Jurkat, Clone E6-1 (cell line): ENCODE results near the gene AKT1S1.
A peak's percentile ranks its signal among the peaks of the same experiment; 100 is the strongest.

Source experiments
- DNase-seq: peaks from one replicate; pipeline ENCODE4 v3.0.0-alpha.2; 2011; ENCODE audit warnings: low read depth, low spot score
- H3K4me3 ChIP-seq: 2 replicates; pipeline ENCODE4 v1.5.1; 2011; ENCODE audit warnings: mild to moderate bottlenecking, low read length, control low read depth, moderate library complexity

AKT1S1 gene

GRCh38 chr19:49858088-49858985 is 18.8 kb downstream of the AKT1S1 start:
- H3K4me3 ChIP-seq: no peak overlapping the region
- DNase-seq: no peak

DNA sequence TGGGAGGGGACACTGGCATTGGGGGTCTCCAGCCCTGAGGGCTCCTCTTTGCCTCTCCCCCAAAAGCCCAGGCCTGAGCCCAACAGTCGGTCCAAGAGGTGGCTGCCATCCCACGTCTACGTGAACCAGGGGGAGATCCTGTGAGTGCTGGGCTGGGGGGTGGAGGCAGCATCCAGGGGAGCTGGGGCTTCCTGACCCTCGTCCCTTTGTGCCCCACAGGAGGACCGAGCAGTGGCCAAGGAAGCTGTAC is 19.4 kb downstream of the AKT1S1 start:
- DNase-seq: no peak
- H3K4me3 ChIP-seq: no peak overlapping the region

DNA sequence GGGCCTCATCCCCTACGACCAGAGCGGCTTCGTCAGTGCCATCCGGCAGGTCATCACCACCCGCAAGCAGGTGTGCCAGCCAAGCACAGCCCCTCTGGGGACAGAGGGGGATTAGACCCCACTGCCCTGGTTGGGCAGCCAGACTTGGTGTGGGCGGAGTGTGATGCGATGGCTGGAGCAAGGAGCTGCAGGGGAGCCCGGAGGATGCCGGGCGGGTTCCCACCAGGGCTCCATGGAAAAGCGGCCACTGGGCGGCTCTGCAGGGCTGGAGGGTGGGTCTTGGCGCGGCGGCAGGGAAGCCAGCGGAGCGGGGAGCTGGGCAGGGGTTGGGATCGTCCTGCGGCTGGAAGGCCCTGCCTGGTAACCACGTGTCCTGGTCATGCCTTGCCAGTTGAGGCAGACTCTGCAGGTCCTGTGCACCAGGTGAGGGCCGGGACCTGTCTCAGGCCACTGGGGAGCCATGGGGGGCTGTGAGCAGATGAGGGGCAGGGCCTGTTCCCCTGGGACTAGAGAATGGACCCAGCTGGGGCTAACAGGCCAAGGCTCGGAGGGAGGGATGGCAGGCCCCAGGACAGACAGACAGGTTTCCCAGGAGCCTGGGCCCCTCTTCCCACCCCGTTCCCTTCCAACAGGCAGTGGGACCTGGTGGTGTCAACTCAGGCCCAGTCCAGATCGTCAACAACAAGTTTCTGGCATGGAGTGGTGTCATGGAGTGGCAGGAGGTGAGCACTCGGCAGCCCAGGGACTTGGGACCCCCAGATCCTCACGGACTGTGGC is 19.9 kb downstream of the AKT1S1 start:
- H3K4me3 ChIP-seq: no peak overlapping the region
- no peak for DNase-seq

DNA sequence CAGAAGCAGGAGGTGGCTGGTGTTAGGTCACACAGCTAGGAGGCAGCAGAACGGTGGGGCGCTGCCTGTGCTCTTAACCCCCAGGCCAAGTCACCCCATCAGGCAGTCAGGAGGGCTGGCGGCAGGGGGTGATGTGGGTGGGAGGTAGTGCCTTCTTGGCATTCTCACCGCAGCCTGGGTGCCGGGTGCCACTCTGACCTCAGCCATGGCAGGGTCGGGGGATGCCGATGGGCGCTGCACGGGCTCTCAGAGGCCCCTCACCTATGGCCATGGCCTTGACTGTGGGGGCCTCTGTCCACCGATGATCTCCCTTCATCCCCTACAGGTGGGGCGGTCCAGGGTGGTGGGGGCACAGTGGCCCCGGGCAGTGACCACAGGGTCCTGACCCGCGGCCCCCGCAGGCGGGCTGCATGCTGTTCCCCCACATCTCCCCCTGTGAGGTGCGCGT is 20.6 kb downstream of the AKT1S1 start:
- no peak for DNase-seq
- H3K4me3 ChIP-seq: no peak overlapping the region

DNA sequence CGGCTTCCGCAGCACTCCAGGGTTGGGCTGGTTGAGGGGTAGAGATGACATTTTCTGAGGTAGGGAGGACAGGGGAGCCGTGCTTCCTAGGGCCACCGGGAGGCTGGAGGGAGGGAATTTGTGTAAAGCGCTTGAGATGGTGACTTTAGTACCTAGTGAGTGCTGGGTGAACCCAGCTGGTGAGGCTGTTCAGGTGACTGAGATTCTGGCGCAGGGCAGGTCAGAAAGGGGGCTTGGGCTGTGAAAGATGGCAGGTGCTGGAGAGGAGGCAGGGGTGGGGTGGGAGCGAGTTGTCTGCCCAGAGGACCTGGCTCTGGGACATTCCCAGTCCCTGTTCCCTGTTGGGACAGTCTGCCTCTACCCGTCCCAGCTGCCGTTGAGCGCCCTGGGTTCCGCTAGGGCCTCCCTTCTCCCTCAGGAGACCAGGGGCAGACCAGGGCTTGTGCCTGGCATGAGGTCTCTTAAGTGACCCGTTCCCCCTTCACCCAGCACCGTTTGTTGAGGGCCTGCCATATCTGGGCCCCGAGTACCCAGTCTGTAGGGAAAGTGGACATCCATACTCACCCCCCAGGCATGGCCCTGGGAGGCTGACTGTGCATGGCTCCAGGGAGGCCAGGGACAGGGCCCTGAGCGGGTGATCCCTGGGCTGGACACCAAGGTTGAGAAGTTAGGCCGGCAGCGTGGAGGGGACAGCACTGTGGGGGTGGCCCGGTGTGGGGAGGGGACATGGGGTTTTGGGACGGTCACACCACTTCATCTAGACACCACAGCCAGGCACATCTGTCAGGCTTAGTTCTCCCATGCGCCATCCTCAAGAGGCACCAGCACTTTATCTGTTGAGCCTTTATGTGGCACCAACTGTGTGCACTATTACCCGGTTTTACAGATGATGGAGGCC is 21.2 kb downstream of the AKT1S1 start:
- no peak overlapping the region for H3K4me3 ChIP-seq
- DNase-seq: no peak

GRCh38 chr19:49855277-49855675 is 21.9 kb downstream of the AKT1S1 start:
- no peak overlapping the region for H3K4me3 ChIP-seq
- no peak for DNase-seq

DNA sequence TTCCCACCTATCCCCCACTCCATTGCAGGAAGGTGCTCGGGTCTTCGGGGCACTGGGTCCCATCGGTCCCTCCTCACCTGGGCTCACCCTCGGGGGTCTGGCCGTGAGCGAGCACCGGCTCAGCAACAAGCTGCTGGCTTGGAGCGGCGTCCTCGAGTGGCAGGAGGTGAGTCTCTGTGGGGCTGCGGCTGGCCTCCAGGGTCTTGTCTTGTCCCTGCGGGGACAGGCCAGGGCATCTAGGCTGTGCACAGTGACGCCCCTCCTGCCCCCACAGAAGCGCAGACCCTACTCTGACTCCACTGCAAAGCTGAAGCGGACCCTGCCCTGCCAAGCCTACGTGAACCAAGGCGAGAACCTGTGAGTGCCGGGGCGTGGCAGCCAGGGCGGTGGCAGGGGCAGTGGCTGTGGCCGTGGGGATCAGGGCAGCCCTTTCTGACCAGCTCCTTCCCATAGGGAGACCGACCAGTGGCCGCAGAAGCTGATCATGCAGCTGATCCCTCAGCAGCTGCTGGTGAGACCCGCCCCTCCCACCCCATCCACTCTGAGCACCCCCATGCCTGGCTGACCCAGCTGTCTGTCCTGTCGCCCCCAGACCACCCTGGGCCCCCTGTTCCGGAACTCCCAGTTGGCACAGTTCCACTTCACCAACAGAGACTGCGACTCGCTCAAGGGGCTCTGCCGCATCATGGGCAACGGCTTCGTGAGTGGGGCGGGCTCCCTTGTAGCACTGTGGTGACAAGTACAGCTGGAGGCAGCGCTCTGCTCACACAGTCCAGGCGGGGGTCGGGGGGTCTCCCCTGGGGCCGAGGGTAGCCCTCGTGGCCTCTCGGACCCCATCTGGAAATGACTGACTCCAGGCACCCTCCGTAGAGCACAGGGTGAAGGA is 22.5 kb downstream of the AKT1S1 start:
- DNase-seq: no peak
- H3K4me3 ChIP-seq: no peak overlapping the region

- no peak for DNase-seq
- H3K4me3 ChIP-seq: no peak overlapping the region
These were observed 23.2 kb downstream of the AKT1S1 start for GRCh38 chr19:49853852-49854377.

DNA sequence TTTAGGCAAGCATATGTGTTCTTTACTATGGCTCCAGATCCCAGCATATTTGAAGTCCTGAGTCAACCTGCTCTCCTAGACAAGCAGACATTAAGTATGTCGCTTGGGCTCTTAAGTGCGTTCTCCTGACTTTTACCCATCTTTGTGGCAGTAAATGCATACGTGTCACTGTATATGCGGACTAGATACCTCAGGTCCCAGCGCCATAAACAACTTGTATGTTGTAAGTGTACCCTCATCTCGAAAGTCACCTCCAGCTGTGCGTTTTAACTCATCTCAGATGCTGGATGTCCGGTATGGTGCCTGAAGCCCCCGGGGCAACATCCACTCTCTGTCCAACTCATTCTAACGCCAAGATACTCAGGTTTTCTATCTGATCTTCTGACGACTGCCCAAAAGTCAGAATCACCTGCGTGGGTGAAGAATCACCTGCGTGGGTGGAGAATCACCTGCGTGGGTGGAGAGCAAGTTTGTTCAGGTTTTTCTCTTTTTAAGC is 24.5 kb downstream of the AKT1S1 start:
- no peak for DNase-seq
- peak overlapping the region; percentile 79 for H3K4me3 ChIP-seq

GRCh38 chr19:49851456-49852259 is 25.5 kb downstream of the AKT1S1 start:
- DNase-seq: no peak
- H3K4me3 ChIP-seq: peak overlapping the region; percentile 79

- H3K4me3 ChIP-seq: peak within 1 kb of the TSS; percentile 79
- DNase-seq: peak; percentile 87
These were observed 26.4 kb downstream of the AKT1S1 start, which contains the start of gene PTOV1 for GRCh38 chr19:49850487-49851342. Gene PTOV1 (plus strand): TSS chr19:49851159.

- no peak for DNase-seq
- H3K4me3 ChIP-seq: peak overlapping the region; percentile 79
These were observed 27.0 kb downstream of the AKT1S1 start for GRCh38 chr19:49850221-49850486.

GRCh38 chr19:49849433-49850220 is 27.5 kb downstream of the AKT1S1 start:
- DNase-seq: no peak
- H3K4me3 ChIP-seq: peak overlapping the region; percentile 79

- H3K4me3 ChIP-seq: no peak overlapping the region
- no peak for DNase-seq
These were observed 28.2 kb downstream of the AKT1S1 start for GRCh38 chr19:49848938-49849337.

DNA sequence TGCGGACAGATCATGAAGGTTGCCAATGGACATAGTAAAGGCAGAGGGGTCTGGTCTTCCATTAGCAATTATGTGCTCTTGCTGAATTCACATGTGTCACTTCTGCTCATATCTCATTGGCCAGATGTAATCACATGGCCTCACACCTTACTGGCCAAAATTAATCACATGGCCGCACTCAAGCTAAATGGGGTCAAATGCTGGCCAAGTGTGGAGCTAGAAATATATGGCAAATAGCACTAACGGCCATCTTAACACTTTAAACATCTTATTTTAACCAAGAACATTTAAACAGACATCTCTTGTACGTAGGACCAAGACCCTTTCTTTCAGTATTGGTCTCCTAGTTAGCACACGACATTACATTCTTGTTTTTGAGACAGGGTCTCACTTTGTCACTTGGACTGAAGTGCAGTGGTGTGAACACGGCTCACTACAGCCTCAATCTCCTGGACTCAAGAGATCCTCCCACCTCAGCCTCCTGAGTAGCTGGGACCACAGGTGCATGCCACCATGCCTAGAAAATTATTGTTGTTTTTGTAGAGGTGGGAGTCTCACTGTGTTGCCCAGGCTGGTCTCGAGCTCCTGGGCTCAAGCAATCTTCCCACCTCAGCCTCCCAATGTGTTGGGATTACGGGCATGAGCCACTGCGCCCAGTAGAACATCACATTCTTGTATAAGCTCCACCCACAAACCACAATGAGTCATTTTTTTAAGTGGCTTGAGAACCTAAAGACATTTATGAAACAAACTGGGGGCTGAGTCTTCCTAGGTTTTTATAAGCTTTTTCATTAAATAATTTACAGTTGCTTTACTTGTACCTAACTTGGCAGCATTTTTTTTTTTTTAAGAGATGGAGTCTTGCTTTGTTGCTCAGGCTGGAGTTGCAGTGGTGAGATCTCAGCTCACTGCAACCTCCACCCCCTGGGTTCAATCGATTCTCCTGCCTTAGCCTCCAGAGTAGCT is 29.1 kb downstream of the AKT1S1 start:
- no peak overlapping the region for H3K4me3 ChIP-seq
- DNase-seq: no peak
